Fibroblast of lung (primary cell): ENCODE data around the gene RPL10. TPM values are rescaled to one million over a fixed set of nuclear protein-coding genes. Genes with fewer than 3 reads are reported as not detected.

Experiments
- DNase-seq, 2 donors: peaks; one replicate each; pipeline versions ENCODE4 v3.0.0 to v3.0.0-alpha.2; 2010; ENCODE audit warnings: low read depth in 2 of 2
- H2AFZ ChIP-seq: 2 replicates; pipeline ENCODE4 v1.5.1; 2012; ENCODE audit warnings: low read length, control low read depth, inconsistent platforms
- H3K27ac ChIP-seq: 2 replicates; pipeline ENCODE4 v1.5.1; 2011; ENCODE audit warnings: low read length, control low read depth; ENCODE audit not compliant: insufficient read depth
- H3K27me3 ChIP-seq: 2 replicates; pipeline ENCODE4 v1.5.1; 2011; ENCODE audit warnings: mild to moderate bottlenecking, low read length; ENCODE audit not compliant: control insufficient read depth, insufficient read depth
- H3K36me3 ChIP-seq: 2 replicates; pipeline ENCODE4 v1.5.1; 2011; ENCODE audit warnings: low read length; ENCODE audit not compliant: control insufficient read depth, insufficient read depth
- H3K4me1 ChIP-seq: 2 replicates; pipeline ENCODE4 v1.5.1; 2011; ENCODE audit warnings: low read length; ENCODE audit not compliant: control insufficient read depth, insufficient read depth; ENCODE audit errors: extremely low read depth
- H3K4me2 ChIP-seq: 2 replicates; pipeline ENCODE4 v1.5.1; 2011; ENCODE audit warnings: low read length, control low read depth; ENCODE audit not compliant: insufficient read depth; ENCODE audit errors: extremely low read depth
- H3K4me3 ChIP-seq, 4 experiments: fragments of 200-600 bp in 1 of 4; sonication (generic) in 1 of 4; replicated peaks in 1 of 4; 2 replicates each; pipeline ENCODE4 v1.5.1; 2011 to 2016; ENCODE audit warnings: low read length in 4 of 4, low read depth in 3 of 4, mild to moderate bottlenecking in 3 of 4, control low read depth in 2 of 4, inconsistent platforms in 1 of 4, mixed read lengths in 1 of 4; ENCODE audit not compliant: insufficient read depth in 1 of 4; ENCODE audit errors: control extremely low read depth in 1 of 4
- H3K79me2 ChIP-seq: 2 replicates; pipeline ENCODE4 v1.5.1; 2012; ENCODE audit warnings: mild to moderate bottlenecking, low read length, inconsistent platforms; ENCODE audit not compliant: control insufficient read depth, insufficient read depth
- H3K9ac ChIP-seq: 2 replicates; pipeline ENCODE4 v1.5.1; 2011; ENCODE audit warnings: mild to moderate bottlenecking, low read length, control low read depth; ENCODE audit not compliant: insufficient read depth
- H3K9me3 ChIP-seq: 2 replicates; pipeline ENCODE4 v1.5.1; 2012; ENCODE audit warnings: low read depth, low read length; ENCODE audit not compliant: control insufficient read depth, insufficient read depth
- H4K20me1 ChIP-seq: 2 replicates; pipeline ENCODE4 v1.5.1; 2011; ENCODE audit warnings: low read length; ENCODE audit not compliant: control insufficient read depth, insufficient read depth; ENCODE audit errors: extremely low read depth
- EZH2 ChIP-seq: IDR thresholded peaks from 2 replicates; pipeline ENCODE4 v1.5.1; 2012; ENCODE audit warnings: low read length, control low read depth, mild to moderate bottlenecking; ENCODE audit errors: missing control alignments
- polyA plus RNA-seq, 2 donors: library from polyadenylated mRNA; depleted of rRNA in 1 of 2; stranded (reverse) in 1 of 2; unstranded in 1 of 2; fragments of >200 nt; gene quantifications; 2 replicates each; pipeline ENCODE4 v1.2.1, GENCODE V29; 2011 to 2012; ENCODE audit warnings: missing spikeins in 1 of 2
- total RNA-seq: library from RNA; depleted of rRNA; stranded (reverse); fragments of >200 nt; gene quantifications from 2 replicates; pipeline ENCODE4 v1.2.1, GENCODE V29; 2014
- TF ChIP-seq, protein P1 (sequence below), 2 donors: IDR thresholded peaks in 1 of 2; conservative IDR thresholded peaks in 1 of 2; 1 replicate in 1 of 2; 2 replicates in 1 of 2; pipeline ENCODE4 v1.5.1; 2011 to 2012; ENCODE audit warnings: low read length in 2 of 2, control low read depth in 1 of 2, inconsistent platforms in 1 of 2, low read depth in 1 of 2, mild to moderate bottlenecking in 1 of 2

The RPL10 gene
- total and polyA plus RNA-seq, 2 donors (not counting 1 experiment from before 2014, with no cell fraction given): 2,319 to 4,527 TPM

DNA sequence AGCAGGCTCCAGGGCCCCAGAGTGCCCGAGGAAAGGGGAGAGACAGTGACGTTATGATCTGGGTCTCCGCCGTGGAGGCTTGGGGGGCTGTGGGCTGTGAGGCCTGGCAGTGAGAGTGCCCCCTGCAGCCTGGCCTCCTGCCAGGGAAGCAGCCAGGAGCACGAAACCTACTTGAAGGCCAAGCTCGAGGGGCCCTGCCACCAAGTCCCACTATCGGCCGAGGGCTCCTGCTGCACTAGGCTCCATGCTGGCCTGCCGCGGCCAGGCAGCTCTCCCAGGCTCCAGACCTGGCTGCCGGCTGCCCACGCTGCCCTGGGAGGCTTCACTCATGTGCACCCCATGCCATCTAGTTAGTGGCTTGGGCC is 42.4 kb upstream of the RPL10 start:
- no peak overlapping the region for H3K9ac ChIP-seq
- TF ChIP-seq EZH2: no peak
- TF ChIP-seq, protein P1, sequence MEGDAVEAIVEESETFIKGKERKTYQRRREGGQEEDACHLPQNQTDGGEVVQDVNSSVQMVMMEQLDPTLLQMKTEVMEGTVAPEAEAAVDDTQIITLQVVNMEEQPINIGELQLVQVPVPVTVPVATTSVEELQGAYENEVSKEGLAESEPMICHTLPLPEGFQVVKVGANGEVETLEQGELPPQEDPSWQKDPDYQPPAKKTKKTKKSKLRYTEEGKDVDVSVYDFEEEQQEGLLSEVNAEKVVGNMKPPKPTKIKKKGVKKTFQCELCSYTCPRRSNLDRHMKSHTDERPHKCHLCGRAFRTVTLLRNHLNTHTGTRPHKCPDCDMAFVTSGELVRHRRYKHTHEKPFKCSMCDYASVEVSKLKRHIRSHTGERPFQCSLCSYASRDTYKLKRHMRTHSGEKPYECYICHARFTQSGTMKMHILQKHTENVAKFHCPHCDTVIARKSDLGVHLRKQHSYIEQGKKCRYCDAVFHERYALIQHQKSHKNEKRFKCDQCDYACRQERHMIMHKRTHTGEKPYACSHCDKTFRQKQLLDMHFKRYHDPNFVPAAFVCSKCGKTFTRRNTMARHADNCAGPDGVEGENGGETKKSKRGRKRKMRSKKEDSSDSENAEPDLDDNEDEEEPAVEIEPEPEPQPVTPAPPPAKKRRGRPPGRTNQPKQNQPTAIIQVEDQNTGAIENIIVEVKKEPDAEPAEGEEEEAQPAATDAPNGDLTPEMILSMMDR (conservative IDR thresholded peaks at IDR 0.05 in 1 of 2, IDR thresholded peaks at IDR 0.05 in 1 of 2; ENCODE audit: low read depth in 1 of 2, low read length in 2 of 2): no peak

DNA sequence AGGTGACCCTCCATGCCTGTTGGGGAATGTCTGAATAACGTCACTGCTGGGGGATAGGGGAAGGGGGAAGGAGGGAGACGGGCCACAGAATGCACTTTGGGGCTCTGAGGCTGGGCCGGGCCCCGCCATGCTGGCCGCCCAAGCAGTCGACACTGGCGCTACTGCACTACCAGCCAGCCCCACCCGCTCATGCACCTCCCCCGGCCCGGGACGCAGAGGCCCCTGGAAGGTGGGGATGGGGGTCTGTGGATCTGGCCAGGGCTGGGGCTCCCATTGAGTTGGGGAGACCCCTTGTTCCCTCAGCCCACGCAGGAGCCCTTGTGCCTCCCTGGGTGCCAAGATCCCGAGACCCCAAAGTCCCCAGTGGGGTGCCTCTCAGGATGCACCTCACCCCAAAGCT is 41.6 kb upstream of the RPL10 start:
- Histone ChIP-seq H3K4me3 (no peak overlapping the region), H3K36me3 (peaks cover 74% of the 10 kb centered on the region), H3K4me2 (no peak overlapping the region), H2AFZ (no peak overlapping the region), H3K9ac (no peak overlapping the region), H3K9me3 (no peaks in the 10 kb centered on the region), H3K27me3 (no peaks in the 10 kb centered on the region), H3K79me2 (peaks cover 63% of the 10 kb centered on the region), H4K20me1 (no peaks in the 10 kb centered on the region), H3K27ac (no peak overlapping the region), H3K4me1 (no peaks in the 10 kb centered on the region)
- TF ChIP-seq, protein P1 (conservative IDR thresholded peaks at IDR 0.05 in 1 of 2, IDR thresholded peaks at IDR 0.05 in 1 of 2; ENCODE audit: low read depth in 1 of 2, low read length in 2 of 2): no peak
- TF ChIP-seq EZH2: no peak
- DNase-seq: no peak

More for the DNA sequence above, 42.4 kb upstream of the RPL10 start:
- Histone ChIP-seq H3K4me3 (no peak overlapping the region), H2AFZ (no peak overlapping the region), H3K4me2 (no peak overlapping the region), H4K20me1 (no peaks in the 10 kb centered on the region), H3K27ac (no peak overlapping the region), H3K79me2 (peaks cover 57% of the 10 kb centered on the region), H3K27me3 (no peaks in the 10 kb centered on the region), H3K36me3 (peaks cover 76% of the 10 kb centered on the region), H3K9me3 (no peaks in the 10 kb centered on the region), H3K4me1 (no peaks in the 10 kb centered on the region)
- no peak for DNase-seq

DNA sequence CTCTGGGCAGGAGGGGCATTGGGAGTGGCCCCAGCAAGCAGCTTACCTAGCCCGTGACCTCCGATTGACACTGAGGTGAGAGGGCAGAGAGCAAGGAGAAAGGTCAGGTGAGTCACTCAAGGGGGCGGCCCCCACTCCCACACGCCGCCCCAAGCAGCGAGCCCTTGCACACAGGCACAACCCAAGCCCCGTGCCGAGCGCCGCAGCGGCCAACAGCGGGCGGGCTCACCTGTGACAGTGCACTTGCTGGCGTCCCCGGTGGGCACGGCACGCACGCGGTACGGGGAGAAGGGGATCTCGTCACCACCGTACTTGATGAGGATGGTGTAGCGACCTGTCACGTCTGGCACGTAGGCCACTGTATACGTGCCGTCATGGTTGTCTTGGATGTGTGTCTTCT is 41.0 kb upstream of the RPL10 start:
- H3K79me2 ChIP-seq: peaks cover 69% of the 10 kb centered on the region
- no peaks in the 10 kb centered on the region for H4K20me1 ChIP-seq
- H2AFZ ChIP-seq: no peak overlapping the region
- H3K4me2 ChIP-seq: no peak overlapping the region
- H3K4me1 ChIP-seq: no peaks in the 10 kb centered on the region
- peaks cover 75% of the 10 kb centered on the region for H3K36me3 ChIP-seq
- H3K9me3 ChIP-seq: no peaks in the 10 kb centered on the region
- no peak for DNase-seq
- no peak overlapping the region for H3K27ac ChIP-seq
- TF ChIP-seq, protein P1 (conservative IDR thresholded peaks at IDR 0.05 in 1 of 2, IDR thresholded peaks at IDR 0.05 in 1 of 2; ENCODE audit: low read depth in 1 of 2, low read length in 2 of 2): no peak
- TF ChIP-seq EZH2: no peak
- no peak overlapping the region for H3K4me3 ChIP-seq
- H3K27me3 ChIP-seq: no peaks in the 10 kb centered on the region
- H3K9ac ChIP-seq: no peak overlapping the region
